ENCODE data around the gene PALLD.

Gene PALLD

GRCh38 chr4:168840392-168840763 lies 343.5 kb downstream of the PALLD start:
- no peak for DNase-seq

DNA sequence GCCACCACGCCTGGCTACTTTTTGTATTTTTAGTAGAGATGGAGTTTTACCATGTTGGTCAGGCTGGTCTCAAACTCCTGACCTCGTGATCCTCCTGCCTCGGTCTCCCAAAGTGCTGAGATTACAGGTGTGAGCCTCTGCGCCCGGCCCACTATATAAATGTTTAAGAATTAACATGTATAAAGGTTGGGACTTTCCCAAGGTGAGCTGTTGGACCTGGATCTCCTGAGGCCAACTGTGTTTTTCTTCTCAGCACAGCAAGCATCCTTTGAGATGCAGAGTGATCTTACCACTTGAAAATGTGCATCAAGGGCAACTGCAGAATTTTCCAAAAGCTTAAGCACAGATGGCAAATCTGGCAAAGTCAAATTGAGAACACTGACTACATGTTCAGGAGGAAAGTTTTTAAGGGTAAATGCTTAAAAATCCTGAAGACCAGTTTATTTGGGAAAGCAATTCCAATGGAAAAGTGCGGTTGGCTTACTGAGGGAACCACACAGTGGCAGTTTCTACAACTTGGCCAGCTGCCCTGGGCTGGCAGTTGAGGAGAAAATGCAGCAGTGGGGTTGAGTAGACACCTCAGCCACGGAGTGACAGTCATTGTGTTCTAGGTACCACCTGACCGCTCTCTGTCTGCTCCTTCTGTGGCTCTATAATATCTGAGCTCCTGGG lies 344.3 kb downstream of the PALLD start:
- DNase-seq: no peak

GRCh38 chr4:168841672-168842019 lies 344.8 kb downstream of the PALLD start:
- DNase-seq: no peak

DNA sequence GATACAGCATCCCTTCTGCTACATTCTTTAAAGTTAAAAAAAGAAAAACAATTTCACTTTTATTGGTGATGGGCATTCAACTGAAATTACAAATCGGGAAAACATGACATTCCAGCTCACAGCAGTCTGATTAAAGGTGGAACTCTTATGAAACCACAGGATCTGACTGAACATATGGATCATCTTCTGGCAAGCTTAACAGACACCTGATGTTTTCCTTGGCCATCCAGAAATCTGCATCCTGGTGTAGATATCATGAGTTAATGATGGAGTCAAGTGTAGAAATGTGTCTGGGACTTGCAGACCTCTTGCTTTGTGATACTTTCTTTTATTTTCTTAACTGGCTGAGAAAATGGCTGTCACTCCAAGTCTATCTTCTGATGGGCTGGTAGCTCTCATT lies 345.3 kb downstream of the PALLD start:
- no peak for DNase-seq

GRCh38 chr4:168843635-168844034 lies 346.8 kb downstream of the PALLD start:
- no peak for DNase-seq

DNA sequence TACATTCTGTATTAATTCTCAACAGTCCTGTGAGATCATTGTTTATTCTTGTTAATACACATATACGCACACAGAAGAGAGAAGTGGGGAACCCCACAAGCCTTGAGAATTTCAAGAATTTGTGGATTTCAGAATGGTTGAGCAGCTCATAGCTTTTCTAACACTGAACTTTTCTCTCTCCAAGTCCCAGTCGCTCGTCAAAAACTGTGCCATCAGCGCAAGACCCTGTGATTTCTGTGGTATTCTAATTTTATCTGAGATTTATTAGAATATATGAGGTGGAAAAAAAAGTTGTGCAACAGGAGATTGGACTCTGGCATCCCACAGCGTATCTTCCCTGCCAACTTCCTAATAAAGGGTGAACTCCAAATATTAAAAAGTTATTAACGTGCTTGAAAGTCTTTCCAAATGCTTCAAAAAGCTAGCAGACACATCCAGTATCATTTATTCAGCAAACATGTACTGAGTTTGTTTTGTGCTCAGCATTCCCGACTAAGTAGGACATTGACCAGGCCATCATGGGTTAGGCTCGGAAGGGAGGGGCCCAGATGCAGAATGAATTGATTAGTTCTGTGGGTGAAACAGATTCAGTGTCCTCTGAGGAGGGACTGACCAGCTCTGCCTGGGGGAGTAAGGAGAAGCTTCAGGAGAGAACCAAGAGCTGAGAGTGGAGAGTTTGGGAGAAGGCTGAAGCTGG lies 347.6 kb downstream of the PALLD start:
- DNase-seq: no peak

- no peak for DNase-seq
These were observed 349.0 kb downstream of the PALLD start for GRCh38 chr4:168845897-168846296.

GRCh38 chr4:168846414-168846813 lies 349.6 kb downstream of the PALLD start:
- DNase-seq: no peak

DNA sequence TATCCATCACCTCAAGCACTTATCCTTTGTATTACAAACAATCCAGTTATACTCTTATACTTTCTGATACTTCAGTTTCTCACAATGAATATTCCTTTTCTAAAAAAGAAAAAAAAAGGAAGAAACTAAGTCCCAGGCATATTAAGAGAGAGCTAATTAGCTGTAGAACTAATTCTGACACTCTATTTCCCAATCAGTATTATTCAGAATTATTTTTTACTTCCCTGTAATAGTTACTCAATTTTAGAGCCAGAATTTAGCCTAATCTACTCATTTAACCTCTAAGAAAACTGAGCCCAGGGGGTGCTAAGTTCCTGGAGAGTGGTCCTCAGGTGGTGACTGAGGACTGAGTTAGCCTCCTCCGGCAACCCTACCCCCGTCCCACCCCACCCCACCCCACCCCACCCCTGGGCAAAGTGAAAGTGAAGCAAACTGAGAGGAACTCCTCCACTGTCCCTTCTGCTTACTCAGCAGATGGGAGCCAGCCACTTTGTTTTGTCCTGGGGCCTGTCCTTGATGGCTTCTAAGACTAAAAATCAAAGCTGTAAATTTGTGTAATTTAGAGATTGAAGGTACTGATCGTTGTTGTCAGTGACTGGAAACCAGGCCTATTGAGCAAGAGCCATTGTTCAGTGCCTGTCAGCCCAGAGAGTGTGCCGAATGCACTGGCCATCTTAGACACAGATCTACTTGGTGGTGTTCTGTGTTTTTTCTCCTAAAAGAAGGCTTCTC lies 351.1 kb downstream of the PALLD start:
- DNase-seq: no peak

- no peak for DNase-seq
These were observed 352.3 kb downstream of the PALLD start for GRCh38 chr4:168849030-168849675.

GRCh38 chr4:168849997-168850396 lies 353.1 kb downstream of the PALLD start:
- DNase-seq: no peak

- DNase-seq: no peak
These were observed 355.5 kb downstream of the PALLD start for GRCh38 chr4:168852387-168852786.

DNA sequence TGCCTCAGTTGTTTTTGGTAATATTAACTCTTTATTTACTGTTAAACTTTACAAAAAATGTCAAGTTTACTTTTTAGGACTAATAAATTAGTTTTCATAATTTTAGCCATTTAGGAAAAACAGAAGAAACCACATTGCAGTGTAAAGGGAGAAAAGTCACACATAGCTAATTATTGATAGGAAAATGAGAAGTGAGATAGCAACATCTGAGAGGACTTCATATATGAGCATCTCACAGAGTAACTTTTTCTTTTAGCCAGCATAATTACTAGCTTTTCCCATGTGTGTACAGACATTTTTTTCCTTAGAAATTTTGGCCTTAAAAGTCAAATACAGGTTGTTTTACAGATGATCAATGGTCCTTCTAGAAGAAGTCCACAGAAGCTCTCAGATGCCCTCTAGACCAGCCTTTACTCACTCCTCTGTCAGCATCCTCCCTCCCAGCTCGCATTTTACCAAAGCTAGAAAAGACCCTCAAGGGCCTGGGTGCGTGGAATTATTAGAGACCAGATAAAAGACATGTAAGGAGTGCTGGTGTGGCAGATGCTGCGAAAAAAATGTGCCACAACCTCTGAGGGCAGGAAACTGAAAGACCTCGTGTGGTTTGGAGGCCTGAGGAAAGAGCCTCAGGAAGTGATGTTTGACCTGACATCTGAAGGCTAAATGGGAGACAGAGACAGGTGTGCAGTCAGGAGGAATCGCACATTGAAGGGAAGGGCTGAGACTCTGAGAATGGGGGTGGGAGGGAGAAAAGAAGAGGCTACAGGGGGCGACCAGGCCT lies 356.3 kb downstream of the PALLD start:
- DNase-seq: no peak

- DNase-seq: no peak
These were observed 356.9 kb downstream of the PALLD start for GRCh38 chr4:168853770-168854169.

GRCh38 chr4:168854350-168854921 lies 357.6 kb downstream of the PALLD start:
- no peak for DNase-seq

GRCh38 chr4:168856312-168856711 lies 359.5 kb downstream of the PALLD start:
- DNase-seq: no peak

DNA sequence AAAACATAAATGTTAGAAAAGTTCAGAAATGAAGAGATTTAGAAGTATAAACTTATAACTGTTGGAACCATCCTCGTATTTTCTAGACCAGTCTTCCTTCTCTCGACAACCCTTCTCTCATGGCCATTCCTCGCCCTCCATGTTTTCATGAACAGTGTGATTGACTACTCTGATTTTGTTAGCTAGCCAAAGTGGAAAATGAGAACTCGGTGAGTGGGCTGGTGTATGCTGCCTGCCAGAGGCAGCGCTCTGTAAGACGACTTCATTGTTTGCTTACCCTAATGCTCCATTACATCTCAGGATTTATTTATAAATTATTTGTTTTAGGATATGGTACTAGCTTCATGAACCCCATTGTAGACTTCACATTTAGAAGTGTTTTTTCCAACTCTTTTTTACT lies 360.2 kb downstream of the PALLD start:
- DNase-seq: no peak

DNA sequence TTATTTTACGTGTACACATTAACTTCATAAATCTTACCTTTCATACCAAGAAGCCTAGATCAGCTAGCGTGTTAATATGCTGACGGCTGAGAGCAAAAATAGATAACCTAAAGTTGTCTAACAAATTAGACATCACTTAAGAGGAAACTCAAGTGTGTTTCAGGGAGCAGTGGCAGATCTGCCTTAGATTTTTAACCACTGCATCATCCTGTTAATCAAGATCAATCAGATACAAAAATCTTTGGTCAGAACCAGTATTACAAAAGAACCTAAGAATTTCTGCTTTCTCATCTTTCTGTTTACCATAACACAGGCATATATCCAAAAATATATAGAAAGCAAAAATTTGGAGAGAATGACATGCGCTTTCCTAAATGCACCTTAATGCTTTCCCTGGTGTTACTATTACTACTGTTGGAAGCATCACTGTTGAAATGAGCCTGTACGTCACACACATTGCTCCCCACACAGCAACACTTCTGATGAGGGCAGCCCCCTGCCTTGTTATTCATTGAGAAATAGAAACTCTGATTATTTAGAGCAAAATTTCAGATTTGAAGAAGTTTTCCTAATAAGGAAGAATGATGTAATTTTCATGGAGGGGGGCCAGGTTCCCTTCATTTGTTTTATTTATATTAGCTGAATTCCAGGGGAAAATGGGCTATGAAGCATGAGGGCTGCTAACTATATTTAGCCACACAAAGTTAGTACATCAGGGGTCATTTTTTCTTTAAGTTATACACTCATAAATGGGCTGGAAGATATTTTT lies 360.9 kb downstream of the PALLD start:
- no peak for DNase-seq

DNA sequence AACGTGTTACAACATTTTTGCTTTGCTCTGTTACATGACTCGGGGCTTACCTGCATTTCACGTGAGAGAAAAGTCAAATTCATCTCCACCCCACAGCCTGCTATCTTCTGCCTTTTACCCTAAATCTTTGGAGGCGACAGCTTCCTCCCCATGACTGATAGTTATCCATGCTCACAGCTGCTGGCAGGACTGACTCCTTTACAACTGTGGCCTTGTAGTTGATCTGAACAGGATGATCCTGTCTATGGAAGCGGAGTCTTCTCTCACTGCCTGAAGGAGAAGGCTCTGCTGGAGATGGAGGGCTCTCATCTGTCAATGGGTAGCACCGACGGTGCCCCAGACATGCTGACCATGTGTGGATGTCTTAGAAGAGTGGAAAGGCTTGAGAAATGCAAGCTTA lies 362.2 kb downstream of the PALLD start:
- DNase-seq: no peak

DNA sequence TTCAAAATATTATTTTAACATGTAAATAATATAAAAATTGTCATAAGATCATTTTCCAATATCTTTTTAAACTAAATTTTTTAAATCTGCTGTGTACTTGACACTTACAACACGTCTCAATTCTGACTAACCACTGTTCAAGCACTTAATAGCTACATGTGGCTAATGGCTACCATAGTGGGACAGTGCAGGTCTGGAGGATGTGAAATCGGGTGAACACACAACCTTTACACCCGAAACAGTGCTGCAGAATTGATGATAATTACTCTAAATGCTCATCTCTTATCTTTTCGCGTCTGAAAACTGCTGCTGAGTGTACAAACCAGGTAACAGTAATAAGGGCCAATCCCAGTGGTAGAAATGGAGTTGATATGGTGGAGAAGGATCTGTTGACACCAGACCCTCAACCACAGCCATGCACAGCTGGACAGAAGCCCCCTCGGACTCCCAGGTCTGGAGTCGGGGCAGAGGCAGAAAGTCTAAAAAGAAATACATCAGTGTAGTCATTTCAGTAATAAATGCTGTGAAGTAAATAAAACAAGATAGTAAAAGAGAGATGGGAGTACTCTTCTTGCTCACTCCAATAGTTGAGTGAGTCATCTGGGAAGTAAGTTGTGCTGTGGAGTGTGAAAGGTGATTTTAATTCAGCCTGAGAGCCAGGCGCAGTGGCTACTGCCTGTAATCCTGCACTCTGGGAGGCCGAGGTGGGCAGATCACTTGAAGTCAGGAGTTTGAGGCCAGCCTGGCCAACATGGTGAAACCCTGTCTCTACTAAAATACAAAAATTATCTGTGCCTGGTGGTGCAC lies 363.2 kb downstream of the PALLD start:
- no peak for DNase-seq

- no peak for DNase-seq
These were observed 364.0 kb downstream of the PALLD start for GRCh38 chr4:168860827-168861226.

All from stimulated activated naive CD4-positive, alpha-beta T cell (primary cell).